Measurements from ENCODE around the gene NAV2.

GRCh38 chr11:19753451-19754106, 40.9 kb downstream of the NAV2 start:
- TF ChIP-seq, protein P1, sequence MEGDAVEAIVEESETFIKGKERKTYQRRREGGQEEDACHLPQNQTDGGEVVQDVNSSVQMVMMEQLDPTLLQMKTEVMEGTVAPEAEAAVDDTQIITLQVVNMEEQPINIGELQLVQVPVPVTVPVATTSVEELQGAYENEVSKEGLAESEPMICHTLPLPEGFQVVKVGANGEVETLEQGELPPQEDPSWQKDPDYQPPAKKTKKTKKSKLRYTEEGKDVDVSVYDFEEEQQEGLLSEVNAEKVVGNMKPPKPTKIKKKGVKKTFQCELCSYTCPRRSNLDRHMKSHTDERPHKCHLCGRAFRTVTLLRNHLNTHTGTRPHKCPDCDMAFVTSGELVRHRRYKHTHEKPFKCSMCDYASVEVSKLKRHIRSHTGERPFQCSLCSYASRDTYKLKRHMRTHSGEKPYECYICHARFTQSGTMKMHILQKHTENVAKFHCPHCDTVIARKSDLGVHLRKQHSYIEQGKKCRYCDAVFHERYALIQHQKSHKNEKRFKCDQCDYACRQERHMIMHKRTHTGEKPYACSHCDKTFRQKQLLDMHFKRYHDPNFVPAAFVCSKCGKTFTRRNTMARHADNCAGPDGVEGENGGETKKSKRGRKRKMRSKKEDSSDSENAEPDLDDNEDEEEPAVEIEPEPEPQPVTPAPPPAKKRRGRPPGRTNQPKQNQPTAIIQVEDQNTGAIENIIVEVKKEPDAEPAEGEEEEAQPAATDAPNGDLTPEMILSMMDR (conservative IDR thresholded peaks at IDR 0.05): no peak
- no peak for TF ChIP-seq EZH2 (IDR thresholded peaks at IDR 0.05; ENCODE audit: low read depth)

Data from PC-9 (cell line).